Neural cell (in vitro differentiated cells): ENCODE measurements around the gene DNAJA3. TPM values are rescaled to one million over a fixed set of nuclear protein-coding genes. Genes with fewer than 3 reads are reported as not detected.

ENCODE experiments used
- H2AFZ ChIP-seq: fragments of 200-600, 300-800 bp; sonication (generic), shearing (Covaris generic); 2 replicates; pipeline ENCODE4 v1.6.0; 2014; ENCODE audit warnings: low read depth, mild to moderate bottlenecking, antibody characterized with exemption, low read length, moderate library complexity
- H3F3A ChIP-seq: fragments of 200-600 bp; shearing (Covaris generic); 2 replicates; pipeline ENCODE4 v1.6.1; 2016; ENCODE audit warnings: mild to moderate bottlenecking, moderate library complexity, mixed read lengths, antibody characterized with exemption, low read length; ENCODE audit not compliant: insufficient read depth, poor library complexity, severe bottlenecking
- H3K27ac ChIP-seq: fragments of 200-600, 300-800 bp; sonication (generic), shearing (Covaris generic); 2 replicates; pipeline ENCODE4 v1.5.1; 2014; ENCODE audit warnings: mild to moderate bottlenecking, low read length, moderate library complexity
- H3K27me3 ChIP-seq: fragments of 300-800, 200-600 bp; sonication (generic), shearing (Covaris generic); 2 replicates; pipeline ENCODE4 v1.6.0; 2014; ENCODE audit warnings: mild to moderate bottlenecking, low read depth, low read length, moderate library complexity; ENCODE audit not compliant: insufficient read depth
- H3K36me3 ChIP-seq: fragments of 300-800, 200-600 bp; sonication (generic), shearing (Covaris generic); 2 replicates; pipeline ENCODE4 v1.5.1; 2014; ENCODE audit warnings: mild to moderate bottlenecking, antibody characterized with exemption, low read length, moderate library complexity; ENCODE audit not compliant: insufficient read depth
- H3K4me2 ChIP-seq: fragments of 300-800, 200-600 bp; sonication (generic), shearing (Covaris generic); 2 replicates; pipeline ENCODE4 v1.6.0; 2014; ENCODE audit warnings: mild to moderate bottlenecking, low read length
- H3K4me3 ChIP-seq: fragments of 300-800, 200-600 bp; sonication (generic), shearing (Covaris generic); 2 replicates; pipeline ENCODE4 v1.5.1; 2014; ENCODE audit warnings: mild to moderate bottlenecking, low read length, moderate library complexity
- H3K79me2 ChIP-seq: fragments of 200-600 bp; shearing (Covaris generic); replicated peaks from 2 replicates; pipeline ENCODE4 v1.6.0; 2014; ENCODE audit warnings: mild to moderate bottlenecking, low read length, moderate library complexity; ENCODE audit not compliant: insufficient read depth
- H3K9ac ChIP-seq: fragments of 300-800, 200-600 bp; sonication (generic), shearing (Covaris generic); 2 replicates; pipeline ENCODE4 v1.6.1; 2016; ENCODE audit warnings: mild to moderate bottlenecking, low read length, mixed read lengths
- H3K9me2 ChIP-seq: fragments of 200-600 bp; shearing (Covaris generic); 2 replicates; pipeline ENCODE4 v1.6.1; 2016; ENCODE audit warnings: mild to moderate bottlenecking, low read length, mixed read lengths; ENCODE audit not compliant: insufficient read depth
- H3K9me3 ChIP-seq: fragments of 200-600, 300-800 bp; sonication (generic), shearing (Covaris generic); 2 replicates; pipeline ENCODE4 v1.6.1; 2016; ENCODE audit warnings: mild to moderate bottlenecking, mixed run types, low read length, moderate library complexity, mixed read lengths
- H4K20me1 ChIP-seq: fragments of 200-600 bp; shearing (Covaris generic); 2 replicates; pipeline ENCODE4 v1.6.1; 2016; ENCODE audit warnings: mild to moderate bottlenecking, mixed run types; ENCODE audit not compliant: insufficient read depth
- EP300 ChIP-seq: fragments of 450-650 bp; conservative IDR thresholded peaks from 2 replicates; pipeline ENCODE4 v1.6.1; 2014; ENCODE audit warnings: antibody characterized with exemption, mild to moderate bottlenecking, moderate library complexity; ENCODE audit not compliant: poor library complexity, severe bottlenecking
- EZH2 ChIP-seq: fragments of 200-600, 300-800 bp; shearing (Covaris generic), sonication (generic); IDR thresholded peaks from 2 replicates; pipeline ENCODE4 v1.6.1; 2014; ENCODE audit warnings: antibody characterized with exemption, low read length, borderline replicate concordance, mild to moderate bottlenecking; ENCODE audit not compliant: insufficient read depth, poor library complexity, severe bottlenecking
- MXI1 ChIP-seq: fragments of 450-650 bp; conservative IDR thresholded peaks from 2 replicates; pipeline ENCODE4 v1.6.1; 2014; ENCODE audit warnings: antibody characterized with exemption, mild to moderate bottlenecking; ENCODE audit not compliant: poor library complexity, severe bottlenecking
- POLR2AphosphoS5 ChIP-seq: IDR thresholded peaks from 2 replicates; pipeline ENCODE4 v1.6.1; 2012
- RAD21 ChIP-seq: fragments of 450-650 bp; conservative IDR thresholded peaks from 2 replicates; pipeline ENCODE4 v1.6.1; 2014; ENCODE audit warnings: antibody characterized with exemption, mild to moderate bottlenecking, moderate library complexity
- SMC3 ChIP-seq: fragments of 450-650 bp; conservative IDR thresholded peaks from 2 replicates; pipeline ENCODE4 v1.6.1; 2014; ENCODE audit warnings: antibody characterized with exemption, mild to moderate bottlenecking, moderate library complexity; ENCODE audit not compliant: poor library complexity
- TAF1 ChIP-seq: IDR thresholded peaks from 2 replicates; pipeline ENCODE4 v1.6.1; 2012; ENCODE audit warnings: low read depth
- polyA plus RNA-seq: library from polyadenylated mRNA; depleted of rRNA; stranded (reverse); fragments of >200 nt; gene quantifications from 2 replicates; pipeline ENCODE4 v1.2.3, GENCODE V29; 2014
- TF ChIP-seq, protein P1 (sequence below): fragments of 450-650 bp; IDR thresholded peaks from 2 replicates; pipeline ENCODE4 v1.5.1; 2014; ENCODE audit warnings: antibody characterized with exemption, mild to moderate bottlenecking, moderate library complexity; ENCODE audit not compliant: poor library complexity, severe bottlenecking
- TF ChIP-seq, protein P2 (sequence below): IDR thresholded peaks from 2 replicates; pipeline ENCODE4 v1.6.1; 2012; ENCODE audit warnings: borderline replicate concordance

DNAJA3 gene
- polyA plus RNA-seq, 1 donor from 2014 or later: 44.8 TPM

DNA sequence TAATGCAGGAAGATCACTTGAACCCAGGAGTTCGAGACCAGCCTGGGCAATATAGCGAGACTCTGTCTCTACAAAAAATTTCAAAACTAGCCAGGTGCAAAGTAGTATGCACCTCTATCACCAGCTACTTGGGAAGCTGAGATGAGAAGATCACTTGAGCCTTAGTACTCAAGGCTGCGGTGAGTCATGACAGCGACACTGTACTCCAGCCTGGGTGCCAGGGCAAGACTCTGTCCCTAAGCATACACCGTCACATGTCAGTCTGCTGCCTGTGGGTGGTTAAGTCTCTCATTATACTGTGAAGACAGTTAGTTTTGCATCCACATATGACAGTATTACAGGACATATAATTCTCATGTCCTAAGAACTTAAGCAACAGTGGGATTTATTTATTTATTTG is 27.0 kb downstream of the DNAJA3 start:
- Histone ChIP-seq H3K27ac (no peak overlapping the region), H3F3A (no peaks in the 10 kb centered on the region), H3K36me3 (no peaks in the 10 kb centered on the region), H3K79me2 (no peaks in the 10 kb centered on the region), H3K4me3 (no peak overlapping the region), H4K20me1 (no peaks in the 10 kb centered on the region), H3K4me2 (no peak overlapping the region), H3K27me3 (no peaks in the 10 kb centered on the region), H3K9me2 (no peaks in the 10 kb centered on the region), H3K9ac (no peak overlapping the region), H3K9me3 (no peaks in the 10 kb centered on the region), H2AFZ (no peak overlapping the region)
- TF ChIP-seq EZH2 (no peak), MXI1 (no peak), POLR2AphosphoS5 (no peak), EP300 (no peak), TAF1 (no peak), SMC3 (no peak), RAD21 (no peak)
- TF ChIP-seq, protein P1, sequence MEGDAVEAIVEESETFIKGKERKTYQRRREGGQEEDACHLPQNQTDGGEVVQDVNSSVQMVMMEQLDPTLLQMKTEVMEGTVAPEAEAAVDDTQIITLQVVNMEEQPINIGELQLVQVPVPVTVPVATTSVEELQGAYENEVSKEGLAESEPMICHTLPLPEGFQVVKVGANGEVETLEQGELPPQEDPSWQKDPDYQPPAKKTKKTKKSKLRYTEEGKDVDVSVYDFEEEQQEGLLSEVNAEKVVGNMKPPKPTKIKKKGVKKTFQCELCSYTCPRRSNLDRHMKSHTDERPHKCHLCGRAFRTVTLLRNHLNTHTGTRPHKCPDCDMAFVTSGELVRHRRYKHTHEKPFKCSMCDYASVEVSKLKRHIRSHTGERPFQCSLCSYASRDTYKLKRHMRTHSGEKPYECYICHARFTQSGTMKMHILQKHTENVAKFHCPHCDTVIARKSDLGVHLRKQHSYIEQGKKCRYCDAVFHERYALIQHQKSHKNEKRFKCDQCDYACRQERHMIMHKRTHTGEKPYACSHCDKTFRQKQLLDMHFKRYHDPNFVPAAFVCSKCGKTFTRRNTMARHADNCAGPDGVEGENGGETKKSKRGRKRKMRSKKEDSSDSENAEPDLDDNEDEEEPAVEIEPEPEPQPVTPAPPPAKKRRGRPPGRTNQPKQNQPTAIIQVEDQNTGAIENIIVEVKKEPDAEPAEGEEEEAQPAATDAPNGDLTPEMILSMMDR: no peak
- TF ChIP-seq, protein P2, sequence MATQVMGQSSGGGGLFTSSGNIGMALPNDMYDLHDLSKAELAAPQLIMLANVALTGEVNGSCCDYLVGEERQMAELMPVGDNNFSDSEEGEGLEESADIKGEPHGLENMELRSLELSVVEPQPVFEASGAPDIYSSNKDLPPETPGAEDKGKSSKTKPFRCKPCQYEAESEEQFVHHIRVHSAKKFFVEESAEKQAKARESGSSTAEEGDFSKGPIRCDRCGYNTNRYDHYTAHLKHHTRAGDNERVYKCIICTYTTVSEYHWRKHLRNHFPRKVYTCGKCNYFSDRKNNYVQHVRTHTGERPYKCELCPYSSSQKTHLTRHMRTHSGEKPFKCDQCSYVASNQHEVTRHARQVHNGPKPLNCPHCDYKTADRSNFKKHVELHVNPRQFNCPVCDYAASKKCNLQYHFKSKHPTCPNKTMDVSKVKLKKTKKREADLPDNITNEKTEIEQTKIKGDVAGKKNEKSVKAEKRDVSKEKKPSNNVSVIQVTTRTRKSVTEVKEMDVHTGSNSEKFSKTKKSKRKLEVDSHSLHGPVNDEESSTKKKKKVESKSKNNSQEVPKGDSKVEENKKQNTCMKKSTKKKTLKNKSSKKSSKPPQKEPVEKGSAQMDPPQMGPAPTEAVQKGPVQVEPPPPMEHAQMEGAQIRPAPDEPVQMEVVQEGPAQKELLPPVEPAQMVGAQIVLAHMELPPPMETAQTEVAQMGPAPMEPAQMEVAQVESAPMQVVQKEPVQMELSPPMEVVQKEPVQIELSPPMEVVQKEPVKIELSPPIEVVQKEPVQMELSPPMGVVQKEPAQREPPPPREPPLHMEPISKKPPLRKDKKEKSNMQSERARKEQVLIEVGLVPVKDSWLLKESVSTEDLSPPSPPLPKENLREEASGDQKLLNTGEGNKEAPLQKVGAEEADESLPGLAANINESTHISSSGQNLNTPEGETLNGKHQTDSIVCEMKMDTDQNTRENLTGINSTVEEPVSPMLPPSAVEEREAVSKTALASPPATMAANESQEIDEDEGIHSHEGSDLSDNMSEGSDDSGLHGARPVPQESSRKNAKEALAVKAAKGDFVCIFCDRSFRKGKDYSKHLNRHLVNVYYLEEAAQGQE: no peak

DNA sequence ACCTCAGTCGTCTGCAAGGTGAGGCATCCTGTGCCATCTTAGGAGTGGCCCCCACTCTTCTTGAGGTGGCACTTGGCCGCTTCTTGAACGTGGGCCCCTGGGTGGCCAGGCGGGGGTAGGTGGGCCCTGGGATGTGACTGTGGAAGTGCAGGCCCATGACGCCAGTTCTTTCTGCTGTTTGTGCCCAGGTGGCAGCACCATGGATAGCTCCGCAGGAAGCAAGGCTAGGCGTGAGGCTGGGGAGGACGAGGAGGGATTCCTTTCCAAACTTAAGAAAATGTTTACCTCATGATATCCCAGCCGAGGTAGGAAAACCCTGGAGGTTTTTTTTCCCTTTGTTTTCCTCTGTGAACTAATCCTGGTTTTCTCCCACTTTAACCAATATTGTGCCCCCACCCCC is 29.0 kb downstream of the DNAJA3 start:
- Histone ChIP-seq H2AFZ (no peak overlapping the region), H3K9ac (no peak overlapping the region), H3K36me3 (no peaks in the 10 kb centered on the region), H4K20me1 (no peaks in the 10 kb centered on the region), H3F3A (no peaks in the 10 kb centered on the region), H3K79me2 (no peaks in the 10 kb centered on the region), H3K9me3 (no peaks in the 10 kb centered on the region), H3K27me3 (no peaks in the 10 kb centered on the region), H3K4me3 (no peak overlapping the region), H3K27ac (no peak overlapping the region), H3K9me2 (no peaks in the 10 kb centered on the region), H3K4me2 (no peak overlapping the region)
- TF ChIP-seq RAD21 (no peak), EZH2 (no peak), POLR2AphosphoS5 (no peak), MXI1 (no peak), SMC3 (no peak), TAF1 (no peak), EP300 (no peak)
- TF ChIP-seq, protein P2: no peak
- TF ChIP-seq, protein P1: no peak
